HUES48 (cell line): ENCODE data around the gene PKD2.

Experiments used
- H3K27ac ChIP-seq: one replicate; pipeline ENCODE4 v1.7.0; 2013; ENCODE audit warnings: low read depth, low read length, inconsistent platforms
- H3K27me3 ChIP-seq: 2 replicates; pipeline ENCODE4 v1.6.1; 2013; ENCODE audit warnings: mild to moderate bottlenecking, low read length; ENCODE audit not compliant: control insufficient read depth, insufficient read depth
- H3K36me3 ChIP-seq: 2 replicates; pipeline ENCODE4 v1.6.1; 2013; ENCODE audit warnings: low read length; ENCODE audit not compliant: control insufficient read depth, insufficient read depth
- H3K4me1 ChIP-seq: 2 replicates; pipeline ENCODE4 v1.6.1; 2013; ENCODE audit warnings: mild to moderate bottlenecking, low read length; ENCODE audit not compliant: control insufficient read depth, insufficient read depth
- H3K4me3 ChIP-seq: 2 replicates; pipeline ENCODE4 v1.5.1; 2013; ENCODE audit warnings: mild to moderate bottlenecking, low read depth, low read length
- H3K9ac ChIP-seq: 2 replicates; pipeline ENCODE4 v1.6.1; 2013; ENCODE audit warnings: mild to moderate bottlenecking, low read depth, low read length, moderate library complexity
- H3K9me3 ChIP-seq: 2 replicates; pipeline ENCODE4 v1.6.1; 2013; ENCODE audit warnings: low read length; ENCODE audit not compliant: control insufficient read depth, insufficient read depth

The PKD2 gene

DNA sequence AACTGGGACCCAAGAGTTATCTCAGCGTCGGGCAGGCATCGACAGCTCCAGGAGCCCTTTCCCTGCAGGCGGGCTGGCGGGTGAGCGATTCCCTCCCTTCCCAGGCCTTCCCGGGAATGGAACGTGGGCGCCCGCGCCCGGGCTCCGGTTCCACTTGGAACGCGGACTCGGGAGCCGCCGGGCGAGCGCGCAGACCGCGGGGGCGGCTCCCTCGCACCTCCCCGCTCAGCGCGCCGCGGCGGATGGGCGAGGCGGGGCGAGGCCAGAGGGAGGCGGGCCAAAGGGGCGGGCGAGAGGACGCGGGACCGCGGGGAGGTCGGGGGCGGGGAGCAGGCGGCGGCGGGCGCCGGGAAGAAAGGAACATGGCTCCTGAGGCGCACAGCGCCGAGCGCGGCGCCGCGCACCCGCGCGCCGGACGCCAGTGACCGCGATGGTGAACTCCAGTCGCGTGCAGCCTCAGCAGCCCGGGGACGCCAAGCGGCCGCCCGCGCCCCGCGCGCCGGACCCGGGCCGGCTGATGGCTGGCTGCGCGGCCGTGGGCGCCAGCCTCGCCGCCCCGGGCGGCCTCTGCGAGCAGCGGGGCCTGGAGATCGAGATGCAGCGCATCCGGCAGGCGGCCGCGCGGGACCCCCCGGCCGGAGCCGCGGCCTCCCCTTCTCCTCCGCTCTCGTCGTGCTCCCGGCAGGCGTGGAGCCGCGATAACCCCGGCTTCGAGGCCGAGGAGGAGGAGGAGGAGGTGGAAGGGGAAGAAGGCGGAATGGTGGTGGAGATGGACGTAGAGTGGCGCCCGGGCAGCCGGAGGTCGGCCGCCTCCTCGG lies at the start of gene PKD2:
Gene PKD2 (plus strand): TSS at position 332 of the 818 bp plus-strand sequence. CDS start 99 bp downstream, at position 431.
- Histone ChIP-seq H3K4me1 (peaks cover 42% of the 10 kb centered on the region), H3K27ac (peak within 1 kb of the TSS; percentile 39), H3K36me3 (no peaks in the 10 kb centered on the region), H3K4me3 (peak within 1 kb of the TSS; percentile 68), H3K9ac (peak within 1 kb of the TSS; percentile 80), H3K27me3 (peaks cover 22% of the 10 kb centered on the region), H3K9me3 (no peaks in the 10 kb centered on the region)

- Histone ChIP-seq H3K4me1 (no peaks in the 10 kb centered on the region), H3K27me3 (no peaks in the 10 kb centered on the region), H3K36me3 (no peaks in the 10 kb centered on the region), H3K9me3 (no peaks in the 10 kb centered on the region), H3K4me3 (no peak overlapping the region), H3K27ac (no peak overlapping the region), H3K9ac (no peak overlapping the region)
These were observed 45.4 kb upstream of the PKD2 start for GRCh38 chr4:87961993-87962392.

DNA sequence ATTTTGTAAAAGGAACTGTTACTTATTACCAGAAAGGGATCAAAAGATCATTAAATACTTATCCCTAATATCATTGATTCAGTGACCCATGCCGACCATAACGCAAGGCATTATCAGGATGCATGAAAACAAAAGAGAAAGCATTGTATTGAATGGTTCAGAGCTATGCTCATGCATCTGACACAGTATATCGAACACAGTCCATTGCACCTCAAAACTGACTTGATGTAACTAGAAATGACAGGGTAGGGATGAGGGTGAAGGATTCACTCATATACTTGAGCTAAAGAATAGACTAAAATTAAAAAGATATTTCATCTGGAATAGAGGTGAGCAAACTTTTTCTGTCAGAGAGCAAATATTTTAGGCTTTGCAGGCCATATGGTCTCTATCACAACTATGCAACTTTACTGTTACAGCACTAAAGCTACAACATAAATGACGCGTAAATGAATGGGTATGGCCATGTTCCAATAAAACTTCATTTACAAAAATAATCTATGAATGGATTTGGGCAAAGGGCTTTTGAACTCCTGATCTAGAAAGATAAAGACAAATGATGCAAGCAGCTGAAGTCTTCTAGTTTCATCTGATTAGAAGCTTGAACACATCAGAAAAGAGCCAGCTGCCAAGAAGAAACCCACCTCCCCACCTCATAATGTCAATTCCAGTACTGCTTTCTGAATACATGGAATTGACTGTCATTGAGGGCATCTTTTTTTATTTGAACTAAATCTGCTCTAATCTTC lies 44.9 kb upstream of the PKD2 start:
- Histone ChIP-seq H3K27me3 (no peaks in the 10 kb centered on the region), H3K4me3 (no peak overlapping the region), H3K9ac (no peak overlapping the region), H3K36me3 (no peaks in the 10 kb centered on the region), H3K27ac (no peak overlapping the region), H3K4me1 (no peaks in the 10 kb centered on the region), H3K9me3 (no peaks in the 10 kb centered on the region)

- H3K27ac ChIP-seq, result no peak overlapping the region
- H3K36me3 ChIP-seq, result no peaks in the 10 kb centered on the region
- H3K9me3 ChIP-seq, result no peaks in the 10 kb centered on the region
- H3K4me1 ChIP-seq, result no peaks in the 10 kb centered on the region
- no peak overlapping the region for H3K4me3 ChIP-seq
- no peak overlapping the region for H3K9ac ChIP-seq
- no peaks in the 10 kb centered on the region for H3K27me3 ChIP-seq
These were observed 41.9 kb upstream of the PKD2 start for GRCh38 chr4:87965501-87965975.

DNA sequence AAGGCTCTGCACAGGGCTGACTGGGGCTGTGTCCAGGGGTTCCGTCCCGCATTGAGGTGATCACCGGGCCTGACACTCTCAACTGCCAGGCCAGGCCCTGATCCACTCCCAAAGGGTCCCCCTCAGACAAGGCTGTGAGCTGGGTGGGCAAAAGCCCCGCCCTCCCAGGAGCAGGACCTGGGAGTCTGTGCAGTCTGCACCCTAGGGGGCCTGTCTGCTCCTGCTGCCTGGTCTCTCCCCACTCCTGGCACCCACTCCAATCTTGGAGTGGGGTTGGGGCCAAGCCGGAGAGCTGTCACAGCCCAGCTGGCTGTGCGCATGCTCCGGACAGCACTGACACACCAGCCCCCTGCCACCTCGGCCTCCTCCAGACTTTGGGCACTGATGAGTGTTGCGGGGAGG lies 41.3 kb upstream of the PKD2 start:
- H3K4me1 ChIP-seq, result no peaks in the 10 kb centered on the region
- no peaks in the 10 kb centered on the region for H3K9me3 ChIP-seq
- no peaks in the 10 kb centered on the region for H3K36me3 ChIP-seq
- H3K27ac ChIP-seq, result no peak overlapping the region
- no peaks in the 10 kb centered on the region for H3K27me3 ChIP-seq
- no peak overlapping the region for H3K9ac ChIP-seq
- H3K4me3 ChIP-seq, result no peak overlapping the region

DNA sequence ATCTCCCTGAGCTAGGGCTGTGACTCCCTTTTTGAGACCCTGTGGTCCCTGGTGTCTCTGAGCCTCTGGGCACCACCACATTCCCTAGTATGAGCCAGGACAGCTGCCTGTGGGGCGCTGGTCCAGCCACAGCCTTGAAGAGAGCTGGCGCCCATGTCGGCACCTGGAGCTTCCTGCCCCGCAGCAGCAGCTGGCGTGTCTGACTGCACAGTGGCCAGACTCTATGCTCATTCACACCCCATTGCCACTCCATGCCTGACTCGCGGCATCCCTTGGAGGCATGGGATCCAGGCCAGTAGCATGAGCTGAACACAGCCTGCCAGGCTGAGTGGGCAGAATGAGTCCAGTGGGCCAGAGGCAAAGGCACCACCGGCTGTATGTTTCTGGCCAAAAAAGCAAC lies 40.2 kb upstream of the PKD2 start:
- H3K27ac ChIP-seq, result no peak overlapping the region
- no peak overlapping the region for H3K4me3 ChIP-seq
- H3K27me3 ChIP-seq, result no peaks in the 10 kb centered on the region
- H3K4me1 ChIP-seq, result peaks cover 3% of the 10 kb centered on the region; the same call in 1 of the 2 replicates
- no peaks in the 10 kb centered on the region for H3K9me3 ChIP-seq
- H3K9ac ChIP-seq, result no peak overlapping the region
- H3K36me3 ChIP-seq, result no peaks in the 10 kb centered on the region

GRCh38 chr4:87970121-87970520 lies 37.3 kb upstream of the PKD2 start:
- Histone ChIP-seq H3K4me3 (no peak overlapping the region), H3K36me3 (no peaks in the 10 kb centered on the region), H3K27ac (no peak overlapping the region), H3K4me1 (peaks cover 29% of the 10 kb centered on the region), H3K27me3 (no peaks in the 10 kb centered on the region), H3K9me3 (no peaks in the 10 kb centered on the region), H3K9ac (no peak overlapping the region)

GRCh38 chr4:87971866-87972265 lies 35.6 kb upstream of the PKD2 start:
- peaks cover 41% of the 10 kb centered on the region for H3K4me1 ChIP-seq
- H3K27me3 ChIP-seq, result no peaks in the 10 kb centered on the region
- H3K4me3 ChIP-seq, result no peak overlapping the region
- no peaks in the 10 kb centered on the region for H3K9me3 ChIP-seq
- H3K27ac ChIP-seq, result no peak overlapping the region
- H3K36me3 ChIP-seq, result no peaks in the 10 kb centered on the region
- no peak overlapping the region for H3K9ac ChIP-seq

GRCh38 chr4:87973283-87974169 lies 33.9 kb upstream of the PKD2 start:
- Histone ChIP-seq H3K9ac (0 out of 2 replicates have a peak overlapping the region, but pooled peaks have one; percentile 1), H3K36me3 (no peaks in the 10 kb centered on the region), H3K4me1 (peaks cover 41% of the 10 kb centered on the region), H3K4me3 (peak overlapping the region; percentile 45), H3K27ac (peak overlapping the region; percentile 71), H3K9me3 (no peaks in the 10 kb centered on the region), H3K27me3 (no peaks in the 10 kb centered on the region)

- peak overlapping the region; percentile 18; the same call in 1 of the 2 replicates for H3K9ac ChIP-seq
- H3K4me3 ChIP-seq, result peak overlapping the region; percentile 20; the same call in 1 of the 2 replicates
- no peaks in the 10 kb centered on the region for H3K36me3 ChIP-seq
- H3K9me3 ChIP-seq, result no peaks in the 10 kb centered on the region
- H3K27ac ChIP-seq, result peak overlapping the region; percentile 53
- no peaks in the 10 kb centered on the region for H3K27me3 ChIP-seq
- H3K4me1 ChIP-seq, result peaks cover 41% of the 10 kb centered on the region
These were observed 32.5 kb upstream of the PKD2 start for GRCh38 chr4:87974856-87975462.
